OCI-LY1 (cell line): ENCODE data around the gene SGCD.

Source experiments
- H2AFZ ChIP-seq: fragments of 200-600 bp; sonication (generic), shearing (Covaris generic); 2 replicates; pipeline ENCODE4 v1.6.0; 2014; ENCODE audit warnings: antibody characterized with exemption, mild to moderate bottlenecking, low read length
- H3F3A ChIP-seq: fragments of 200-600 bp; sonication (generic), shearing (Covaris generic); 2 replicates; pipeline ENCODE4 v1.6.0; 2014; ENCODE audit warnings: mild to moderate bottlenecking, antibody characterized with exemption, low read length, moderate library complexity; ENCODE audit not compliant: insufficient read depth
- H3K27ac ChIP-seq: fragments of 200-600 bp; sonication (generic); 2 replicates; pipeline ENCODE4 v1.5.1; 2014; ENCODE audit warnings: low read length, mixed run types, mild to moderate bottlenecking, low read depth; ENCODE audit not compliant: poor library complexity, severe bottlenecking
- H3K27me3 ChIP-seq: fragments of 200-600 bp; sonication (generic); 2 replicates; pipeline ENCODE4 v1.6.0; 2014; ENCODE audit warnings: antibody characterized with exemption, mild to moderate bottlenecking, low read length, moderate library complexity; ENCODE audit not compliant: insufficient read depth
- H3K36me3 ChIP-seq: fragments of 200-600 bp; sonication (generic); 2 replicates; pipeline ENCODE4 v1.6.1; 2014; ENCODE audit warnings: mild to moderate bottlenecking, antibody characterized with exemption, low read length, moderate library complexity, mixed read lengths; ENCODE audit not compliant: insufficient read depth
- H3K4me1 ChIP-seq: fragments of 200-600 bp; sonication (generic); 2 replicates; pipeline ENCODE4 v1.5.1; 2014; ENCODE audit warnings: mild to moderate bottlenecking, low read length, moderate library complexity; ENCODE audit not compliant: insufficient read depth, severe bottlenecking
- H3K4me2 ChIP-seq: fragments of 200-600 bp; sonication (generic), shearing (Covaris generic); 2 replicates; pipeline ENCODE4 v1.6.1; 2014; ENCODE audit warnings: low read length
- H3K4me3 ChIP-seq: fragments of 200-600 bp; sonication (generic); 2 replicates; pipeline ENCODE4 v1.5.1; 2014; ENCODE audit warnings: low read length, low read depth, mild to moderate bottlenecking, mixed read lengths; ENCODE audit not compliant: poor library complexity, severe bottlenecking
- H3K79me2 ChIP-seq: fragments of 200-600 bp; shearing (Covaris generic); 2 replicates; pipeline ENCODE4 v1.6.1; 2016; ENCODE audit warnings: mixed run types, low read length, mixed read lengths; ENCODE audit not compliant: insufficient read depth
- H3K9ac ChIP-seq: fragments of 200-600 bp; sonication (generic), shearing (Covaris generic); 2 replicates; pipeline ENCODE4 v1.6.1; 2014; ENCODE audit warnings: mild to moderate bottlenecking, low read length, mixed read lengths
- H3K9me2 ChIP-seq: fragments of 200-600 bp; sonication (generic), shearing (Covaris generic); 2 replicates; pipeline ENCODE4 v1.6.1; 2014; ENCODE audit warnings: low read depth, mild to moderate bottlenecking, low read length, mixed read lengths
- H3K9me3 ChIP-seq: fragments of 200-600 bp; shearing (Covaris generic); 2 replicates; pipeline ENCODE4 v1.6.1; 2014; ENCODE audit warnings: low read length, mixed read lengths
- H4K20me1 ChIP-seq: fragments of 200-600 bp; sonication (generic), shearing (Covaris generic); 2 replicates; pipeline ENCODE4 v1.6.0; 2016; ENCODE audit warnings: mild to moderate bottlenecking, low read length; ENCODE audit not compliant: insufficient read depth
- CTCF ChIP-seq: fragments of 200-600 bp; sonication (generic), shearing (Covaris generic); IDR thresholded peaks from 2 replicates; pipeline ENCODE4 v1.5.1; 2017; ENCODE audit warnings: mild to moderate bottlenecking, antibody characterized with exemption, low read length, moderate library complexity, mixed read lengths
- EZH2 ChIP-seq: fragments of 200-600 bp; sonication (generic), shearing (Covaris generic); IDR thresholded peaks from 2 replicates; pipeline ENCODE4 v1.8.0; 2017; ENCODE audit warnings: borderline replicate concordance, mixed run types, mild to moderate bottlenecking, antibody characterized with exemption, low read length, moderate library complexity, mixed read lengths

The SGCD gene

GRCh38 chr5:156378159-156378558 lies 51.2 kb downstream of the SGCD start:
- TF ChIP-seq EZH2 (no peak), CTCF (no peak)
- H3K9me2 ChIP-seq = no peaks in the 10 kb centered on the region
- no peak overlapping the region for H3K27ac ChIP-seq
- H3K9ac ChIP-seq = no peak overlapping the region
- H3F3A ChIP-seq = no peaks in the 10 kb centered on the region
- no peak overlapping the region for H3K4me3 ChIP-seq
- H4K20me1 ChIP-seq = no peaks in the 10 kb centered on the region
- H3K27me3 ChIP-seq = no peaks in the 10 kb centered on the region
- no peaks in the 10 kb centered on the region for H3K79me2 ChIP-seq
- no peak overlapping the region for H3K4me2 ChIP-seq
- no peaks in the 10 kb centered on the region for H3K36me3 ChIP-seq
- H3K9me3 ChIP-seq = no peaks in the 10 kb centered on the region
- H2AFZ ChIP-seq = no peak overlapping the region
- no peaks in the 10 kb centered on the region for H3K4me1 ChIP-seq

GRCh38 chr5:156379206-156379605 lies 52.2 kb downstream of the SGCD start:
- TF ChIP-seq CTCF (no peak), EZH2 (no peak)
- Histone ChIP-seq H3K4me2 (no peak overlapping the region), H3K9me2 (no peaks in the 10 kb centered on the region), H3K4me3 (no peak overlapping the region), H3K27ac (no peak overlapping the region), H3K4me1 (no peaks in the 10 kb centered on the region), H3K27me3 (no peaks in the 10 kb centered on the region), H3F3A (no peaks in the 10 kb centered on the region), H3K79me2 (no peaks in the 10 kb centered on the region), H2AFZ (no peak overlapping the region), H4K20me1 (no peaks in the 10 kb centered on the region), H3K9ac (no peak overlapping the region), H3K36me3 (no peaks in the 10 kb centered on the region), H3K9me3 (no peaks in the 10 kb centered on the region)

- Histone ChIP-seq H2AFZ (no peak overlapping the region), H3K4me3 (no peak overlapping the region)
These were observed 53.9 kb downstream of the SGCD start for GRCh38 chr5:156380848-156381247.

More at GRCh38 chr5:156380848-156381247, 53.9 kb downstream of the SGCD start:
- H3K4me2 ChIP-seq = no peak overlapping the region
- H3K79me2 ChIP-seq = no peaks in the 10 kb centered on the region
- TF ChIP-seq CTCF (no peak), EZH2 (no peak)
- no peaks in the 10 kb centered on the region for H3K4me1 ChIP-seq
- no peaks in the 10 kb centered on the region for H3K9me3 ChIP-seq
- H3K36me3 ChIP-seq = no peaks in the 10 kb centered on the region
- H3K9ac ChIP-seq = no peak overlapping the region
- H3F3A ChIP-seq = no peaks in the 10 kb centered on the region
- no peaks in the 10 kb centered on the region for H3K9me2 ChIP-seq
- no peaks in the 10 kb centered on the region for H3K27me3 ChIP-seq
- H4K20me1 ChIP-seq = no peaks in the 10 kb centered on the region
- H3K27ac ChIP-seq = no peak overlapping the region
